Superior temporal gyrus (tissue), 1 donor: ENCODE results near the gene EDC3.
"Not testable (repeated sequence)": the region's sequence is repeated elsewhere in the genome, so short reads cannot be mapped to it uniquely, and the experiment has no call there.

ENCODE experiments used
- DNase-seq: peaks from one replicate; pipeline ENCODE4 v3.0.0-alpha.2; 2016; ENCODE audit errors: extremely low spot score

The EDC3 gene

DNA sequence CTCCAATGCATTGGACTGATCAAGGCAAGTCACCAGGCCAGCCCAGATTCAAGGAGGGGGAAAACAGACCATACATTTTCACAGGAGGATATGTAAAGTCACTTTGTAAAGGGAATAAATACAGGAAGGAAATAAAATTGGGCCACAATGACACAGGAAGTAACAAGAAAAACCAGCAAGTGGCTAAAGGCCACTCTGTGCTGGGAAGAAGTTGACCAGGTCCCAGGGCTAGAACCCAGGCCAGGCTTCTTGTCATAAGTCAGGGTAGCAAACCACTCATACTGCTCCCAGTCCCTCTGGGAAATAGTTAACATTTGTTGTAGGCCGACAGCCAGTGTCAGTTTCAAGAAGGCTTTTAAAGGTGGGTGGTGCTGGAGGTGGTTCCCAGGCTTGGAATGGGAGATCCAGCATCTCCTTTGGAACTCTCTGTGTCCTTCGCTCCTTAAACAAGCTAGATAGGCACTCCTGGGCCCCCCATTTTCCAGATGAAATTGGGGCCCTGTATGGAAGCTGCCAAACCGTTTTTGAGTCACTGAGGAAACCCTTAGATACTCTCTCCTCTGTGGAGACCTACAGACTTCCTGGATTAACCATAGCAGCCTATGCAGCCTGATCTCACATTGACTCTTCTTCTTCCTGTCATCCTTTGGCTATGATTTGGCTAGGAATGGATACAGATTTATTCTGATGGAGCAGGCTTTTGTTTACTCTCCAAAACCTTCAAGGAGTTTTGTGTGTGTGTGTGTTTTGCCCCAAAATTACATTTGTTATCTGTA lies 14.7 kb upstream of the EDC3 start:
- DNase-seq, result no peak

DNA sequence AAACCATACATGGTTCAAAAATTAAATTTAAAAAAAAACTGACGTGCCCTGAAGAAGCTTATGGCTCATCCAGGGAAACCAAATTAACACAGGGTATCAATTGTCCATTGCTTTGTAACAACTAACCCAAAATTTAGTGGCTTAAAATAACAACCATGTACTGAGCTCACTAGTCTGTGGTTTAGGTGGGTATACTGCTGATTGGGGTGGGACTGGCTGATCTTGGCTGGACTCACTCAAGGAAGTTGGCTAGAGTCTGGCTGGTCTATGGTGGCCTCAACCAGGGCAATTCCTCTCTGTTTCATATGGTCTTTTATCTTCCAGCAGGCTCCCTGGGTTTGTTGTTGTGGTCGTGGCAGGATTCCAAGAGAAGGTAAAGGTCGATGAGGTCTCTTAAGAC lies 14.1 kb upstream of the EDC3 start:
- DNase-seq, result no peak

DNA sequence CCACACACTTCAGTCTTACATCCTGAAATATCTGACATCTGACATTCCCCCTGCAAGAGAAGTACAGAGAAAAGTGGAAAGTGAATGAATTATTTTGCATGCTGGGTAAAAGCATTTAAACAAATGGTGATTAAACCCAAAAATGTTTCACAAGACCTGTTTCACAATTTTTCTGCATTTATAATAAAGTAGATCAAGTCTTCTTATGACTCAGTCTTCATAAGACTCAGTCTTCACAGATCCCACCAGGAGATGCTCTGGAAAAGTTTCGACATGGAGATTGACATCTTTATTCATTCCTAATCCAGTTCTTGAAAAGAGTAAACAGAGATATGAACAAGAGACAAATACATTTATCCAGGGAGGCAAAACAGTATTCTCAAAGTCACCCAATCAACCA lies 13.2 kb upstream of the EDC3 start:
- no peak for DNase-seq

DNA sequence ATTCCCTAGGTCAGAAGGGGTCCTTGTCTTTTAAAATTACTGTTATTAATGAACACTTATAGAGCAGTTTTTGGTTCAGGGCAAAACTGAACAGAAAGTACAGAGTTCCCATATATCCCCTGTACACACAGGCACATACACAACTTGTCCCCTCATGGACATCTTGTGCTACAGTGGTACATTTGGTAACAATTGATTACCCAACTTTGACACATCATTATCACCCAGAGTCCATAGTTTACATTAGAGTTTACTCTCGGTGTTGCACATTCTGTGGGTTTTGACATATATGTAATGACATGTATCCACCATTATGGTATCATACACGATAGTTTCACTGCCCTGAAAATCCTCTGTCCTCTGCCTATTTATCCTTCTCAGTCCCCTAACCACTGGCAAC lies 984 bp upstream of the EDC3 start:
- no peak for DNase-seq

DNA sequence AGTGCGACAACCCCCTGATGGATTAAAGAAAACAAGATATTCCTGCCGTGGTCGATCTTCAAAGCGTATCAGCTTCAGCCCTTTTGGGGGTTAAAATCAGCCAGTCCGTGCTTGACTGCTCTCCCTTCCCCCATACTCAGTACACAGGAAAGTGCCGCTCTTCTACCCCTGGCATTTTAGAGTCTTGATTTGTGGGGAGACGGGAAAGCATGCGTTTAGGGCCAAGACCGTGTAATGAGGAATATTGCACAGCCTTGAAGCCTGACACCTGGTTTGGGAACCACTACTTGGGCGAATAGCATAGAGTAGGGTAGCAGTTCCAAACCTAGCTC lies 540 bp upstream of the EDC3 start:
- DNase-seq, result no peak

DNA sequence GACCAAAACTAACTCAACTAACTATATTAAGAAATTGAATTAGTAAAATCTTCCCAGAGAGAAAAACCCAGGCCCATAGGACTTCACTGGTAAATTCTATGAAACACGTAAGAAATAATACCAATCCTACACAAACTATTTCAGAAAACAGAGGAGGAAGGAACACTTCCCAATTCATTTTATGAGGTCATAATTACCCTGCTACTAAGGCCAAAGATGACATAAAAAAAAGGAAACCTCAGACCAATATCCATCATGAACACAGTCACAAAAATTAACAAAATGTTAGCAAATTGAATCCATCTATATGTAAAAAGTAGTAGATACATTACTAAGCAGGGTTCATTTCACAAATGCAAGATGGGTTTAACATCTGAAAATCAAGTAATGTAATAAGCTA lies 3.5 kb downstream of the EDC3 start:
- no peak for DNase-seq

DNA sequence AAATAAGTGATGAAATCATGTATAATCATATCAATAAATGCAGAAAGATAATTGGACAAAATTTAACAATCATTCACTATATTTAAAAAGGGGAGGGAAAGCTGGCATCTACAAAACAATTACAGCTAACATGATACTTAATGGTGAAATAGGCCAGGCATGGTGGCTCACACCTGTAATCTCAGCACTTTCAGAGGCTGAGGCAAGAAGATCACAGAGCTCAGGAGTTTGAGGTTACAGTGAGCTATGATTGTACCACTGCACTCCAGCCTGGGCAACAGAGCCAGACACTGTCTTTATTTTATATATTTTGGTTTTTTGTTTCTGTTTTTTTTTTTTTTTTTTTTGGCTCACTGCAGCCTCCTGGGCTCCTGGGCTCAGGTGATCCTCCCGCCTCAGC lies 12.1 kb downstream of the EDC3 start:
- DNase-seq, result no peak

DNA sequence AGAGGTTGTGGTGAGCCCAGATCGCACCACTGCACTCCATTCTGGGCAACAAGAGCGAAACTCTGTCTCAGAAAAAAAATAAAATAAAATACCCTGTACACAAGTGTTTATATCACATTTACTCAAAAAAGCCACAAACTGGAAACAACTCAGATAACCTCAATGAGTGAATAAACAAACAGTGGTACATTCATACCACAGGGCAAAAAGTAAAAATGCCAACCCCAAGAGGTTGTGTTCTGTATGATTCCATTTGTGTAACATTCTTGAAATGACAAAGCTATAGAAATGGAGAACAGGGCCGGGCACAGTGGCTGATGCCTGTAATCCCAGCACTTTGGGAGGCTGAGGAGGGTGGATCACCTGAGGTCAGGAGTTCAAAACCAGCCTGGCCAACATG lies 12.9 kb downstream of the EDC3 start:
- DNase-seq, result no peak

DNA sequence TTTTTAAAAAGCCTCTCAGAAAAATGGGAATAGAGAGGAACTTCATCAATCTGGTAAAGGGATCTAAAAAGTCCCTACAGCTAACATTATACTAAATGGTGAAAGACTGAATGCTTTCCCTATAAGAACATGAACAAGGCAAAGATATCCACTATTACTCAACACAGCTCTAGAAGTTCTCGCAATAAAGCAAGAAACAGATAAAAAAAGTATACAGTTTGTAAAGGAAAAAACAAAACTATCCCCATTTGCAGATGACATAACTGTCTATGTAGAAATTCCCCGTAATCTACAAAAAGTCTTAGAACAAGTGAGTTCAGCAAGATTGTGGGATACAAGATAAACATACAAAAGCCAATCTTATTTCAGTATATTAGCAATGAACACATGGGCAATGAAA lies 15.4 kb downstream of the EDC3 start:
- DNase-seq, result no peak

DNA sequence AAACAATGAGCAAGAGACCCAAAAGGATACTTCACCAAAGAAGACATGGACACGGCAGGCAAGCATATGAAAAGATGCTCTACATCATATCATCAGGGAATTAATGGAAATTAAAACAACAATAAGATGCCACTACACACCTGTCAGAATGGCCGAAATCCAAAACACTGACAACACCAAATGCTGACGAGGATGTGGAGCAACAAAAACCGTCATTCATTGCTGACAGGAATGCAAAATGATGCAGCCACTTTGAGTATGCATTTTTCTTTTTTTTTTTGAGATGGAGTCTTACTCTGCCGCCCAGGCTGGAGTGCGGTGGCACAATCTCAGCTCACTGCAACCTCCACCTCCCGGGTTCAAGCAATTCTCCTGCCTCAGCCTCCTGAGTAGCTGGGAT lies 19.0 kb downstream of the EDC3 start:
- DNase-seq, result no peak

DNA sequence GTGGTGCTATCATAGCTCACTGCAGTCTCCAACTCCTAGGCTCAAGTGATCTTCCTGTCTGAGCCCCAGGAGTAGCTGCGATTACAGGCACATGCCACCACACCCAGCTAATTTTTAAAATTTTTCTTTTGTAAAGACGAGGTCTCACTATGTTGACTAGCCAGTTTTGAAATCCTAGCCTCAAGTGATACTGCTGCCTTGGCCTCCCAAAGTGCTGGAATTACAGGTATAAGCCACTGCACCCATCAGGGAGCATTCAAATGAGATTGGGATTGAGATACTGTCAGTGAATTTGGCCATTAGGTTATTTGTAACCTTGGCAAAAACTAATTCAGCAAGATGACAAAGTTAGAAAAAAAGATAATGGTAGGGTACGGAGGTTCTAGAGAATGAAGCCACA lies 21.7 kb downstream of the EDC3 start:
- DNase-seq, result no peak

DNA sequence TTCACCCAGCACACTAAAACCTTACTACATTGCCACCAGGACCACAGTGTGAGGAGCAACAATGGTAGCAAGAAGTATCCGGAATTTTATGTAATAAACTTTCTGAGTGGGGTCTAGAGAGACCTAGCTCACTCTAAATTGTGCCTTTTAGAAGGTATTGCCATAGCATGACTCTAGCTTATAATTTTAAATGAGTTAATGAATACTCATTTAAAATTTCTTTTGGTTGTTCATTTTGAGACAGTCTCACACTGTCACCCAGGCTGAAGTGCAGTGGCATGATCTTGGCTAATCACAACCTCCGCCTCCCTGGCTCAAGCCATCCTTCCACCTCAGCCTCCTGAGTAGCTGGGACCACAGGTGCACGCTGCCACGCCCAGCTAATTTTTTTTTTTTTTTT lies 26.2 kb downstream of the EDC3 start:
- DNase-seq, result no peak

DNA sequence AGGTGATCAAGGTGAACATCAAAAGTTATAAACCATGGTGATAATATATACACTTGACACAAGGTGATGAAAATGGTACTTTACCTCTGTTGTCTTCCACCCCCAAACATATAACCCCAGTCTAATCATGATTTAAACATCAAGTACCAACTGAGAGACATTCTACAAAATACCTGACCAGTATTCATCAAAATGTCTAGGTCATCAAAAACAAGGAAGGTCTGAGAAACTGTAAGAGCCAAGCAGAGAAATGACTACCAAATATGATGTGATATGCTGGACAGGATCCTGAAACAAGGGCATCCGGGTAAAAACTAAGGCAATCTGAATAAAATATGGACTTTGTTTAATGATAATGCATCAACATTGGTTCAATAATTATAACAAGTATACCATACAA lies 27.8 kb downstream of the EDC3 start:
- no peak for DNase-seq

DNA sequence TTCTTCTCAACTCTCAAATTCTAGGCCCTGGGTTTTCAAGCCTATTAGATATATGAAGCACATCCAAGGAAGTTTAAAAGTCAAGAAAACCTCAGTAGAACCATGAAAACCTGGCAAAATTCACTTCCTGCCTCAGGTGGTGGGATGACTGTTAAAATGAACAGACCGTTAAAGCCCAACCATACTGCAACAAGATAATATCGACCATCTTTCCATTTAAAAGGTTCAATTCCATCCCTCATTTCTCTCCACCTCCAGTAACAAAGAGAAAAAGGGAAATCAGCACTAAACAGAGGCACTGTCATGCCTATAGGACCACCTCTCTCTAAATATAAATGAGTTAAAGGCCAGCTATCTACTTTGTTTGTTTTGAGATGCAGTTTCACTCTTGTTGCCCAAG lies 31.2 kb downstream of the EDC3 start:
- no peak for DNase-seq

DNA sequence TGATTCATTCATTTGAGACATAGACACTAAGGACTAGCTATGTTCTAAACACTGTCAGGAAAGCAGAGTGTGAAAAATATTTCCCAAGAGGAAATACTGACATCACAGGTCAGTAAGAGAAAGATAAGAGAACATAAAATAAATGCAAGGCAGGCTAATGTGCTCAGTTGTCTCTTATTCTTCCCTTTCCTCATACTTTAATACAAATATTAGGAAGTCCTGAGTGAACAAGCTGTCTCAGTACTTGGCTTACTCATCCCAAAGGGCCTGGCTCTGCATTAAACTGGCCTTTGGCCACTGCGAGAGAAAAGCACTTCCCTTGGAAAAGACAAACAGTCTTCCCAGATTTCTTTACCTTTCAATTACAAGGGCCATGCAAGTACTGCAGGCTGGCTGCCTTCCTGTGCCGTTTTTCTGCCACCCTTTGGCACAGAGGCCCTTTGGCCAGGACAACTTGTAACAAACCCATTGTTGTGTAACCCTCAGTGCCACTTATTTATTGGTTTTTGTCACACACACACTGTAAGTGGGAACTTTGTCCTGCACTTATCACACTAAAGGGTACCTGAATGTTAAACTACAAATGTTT lies 31.7 kb downstream of the EDC3 start:
- DNase-seq, result no peak

DNA sequence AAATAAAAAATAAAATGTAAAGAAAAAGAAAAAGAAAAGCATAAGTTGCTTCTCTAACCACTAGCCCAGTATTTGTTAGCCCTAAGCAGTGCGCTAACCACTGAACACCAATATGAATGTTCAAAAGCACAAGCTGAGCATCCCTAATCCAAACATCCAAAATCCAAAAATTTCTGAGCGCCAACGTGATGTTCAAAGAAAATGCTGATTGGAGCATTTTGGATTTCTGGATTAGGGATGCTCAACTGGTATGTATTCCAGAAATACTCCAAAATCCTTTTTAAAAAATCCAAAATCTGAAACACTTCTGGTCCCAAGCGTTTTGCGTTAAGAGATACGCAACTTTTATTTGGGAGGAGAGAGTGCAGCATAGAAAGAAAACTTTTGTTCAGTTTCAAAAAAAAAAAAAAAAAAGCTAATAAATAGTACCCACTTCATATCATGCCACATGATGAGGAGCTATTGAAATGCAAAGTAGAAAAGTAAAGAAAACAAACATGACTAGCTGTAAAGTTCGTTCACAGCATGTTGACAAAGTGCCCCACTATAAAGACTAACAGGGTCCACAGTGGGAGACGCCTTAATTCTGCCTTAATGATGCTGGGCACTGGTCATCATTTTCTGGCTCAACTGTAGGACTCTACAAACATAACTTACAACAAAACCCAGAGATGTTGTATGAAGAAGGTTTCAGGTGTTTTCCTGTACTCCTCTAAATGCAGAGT lies 32.4 kb downstream of the EDC3 start:
- DNase-seq, result no peak

DNA sequence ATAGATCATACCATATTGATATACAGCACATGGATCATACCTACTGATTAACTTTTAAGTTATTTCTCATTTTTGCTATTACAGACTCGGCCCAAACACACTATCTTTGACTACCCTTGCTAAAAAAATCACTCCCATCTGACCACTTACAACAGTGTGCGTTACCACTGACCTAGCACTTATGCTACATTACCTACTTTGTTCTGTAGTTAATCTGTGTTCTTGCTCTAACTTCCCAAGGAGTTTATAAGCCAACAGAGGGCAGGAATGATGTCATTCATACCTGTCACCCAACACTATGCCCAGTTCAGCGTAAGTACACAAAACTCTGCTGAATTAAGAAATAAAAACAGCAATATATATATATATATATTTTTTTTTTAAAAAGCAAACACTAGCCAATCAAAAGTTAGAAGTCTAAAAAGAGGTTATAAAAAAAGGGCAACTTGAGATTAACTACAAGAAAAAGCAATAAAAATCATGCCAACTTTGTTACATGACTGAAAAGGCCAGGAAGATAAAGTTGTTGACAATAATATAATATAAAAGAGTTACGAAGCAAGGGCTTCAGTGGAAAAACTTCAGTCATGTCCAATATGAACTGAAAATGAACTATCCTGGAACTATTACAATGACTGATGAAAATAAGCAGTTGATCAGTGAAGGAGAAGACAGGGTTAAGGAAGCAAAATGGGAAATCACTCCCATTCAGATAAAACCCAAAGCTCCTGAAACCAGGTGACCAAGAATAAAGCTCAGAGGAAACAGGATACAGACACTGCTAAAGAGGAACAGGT lies 33.6 kb downstream of the EDC3 start:
- no peak for DNase-seq

DNA sequence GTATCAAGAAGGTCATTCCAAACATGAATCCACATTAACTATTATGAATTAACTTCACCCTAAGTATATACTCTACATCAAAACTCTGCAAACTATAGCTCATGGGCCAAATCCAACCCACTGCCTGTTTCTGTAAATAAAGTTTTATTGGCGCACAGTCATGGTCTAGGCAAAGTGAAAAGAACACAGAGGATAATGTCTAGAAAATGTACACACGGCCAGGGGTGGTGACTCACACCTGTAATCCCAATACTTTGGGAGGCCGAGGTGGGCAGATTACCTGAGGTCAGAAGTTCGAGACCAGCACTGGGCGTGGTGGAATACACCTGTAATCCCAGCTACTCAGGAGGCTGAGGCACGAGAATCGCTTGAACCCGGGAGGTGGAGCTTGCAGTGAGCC lies 34.5 kb downstream of the EDC3 start:
- DNase-seq, result not testable (repeated sequence)

DNA sequence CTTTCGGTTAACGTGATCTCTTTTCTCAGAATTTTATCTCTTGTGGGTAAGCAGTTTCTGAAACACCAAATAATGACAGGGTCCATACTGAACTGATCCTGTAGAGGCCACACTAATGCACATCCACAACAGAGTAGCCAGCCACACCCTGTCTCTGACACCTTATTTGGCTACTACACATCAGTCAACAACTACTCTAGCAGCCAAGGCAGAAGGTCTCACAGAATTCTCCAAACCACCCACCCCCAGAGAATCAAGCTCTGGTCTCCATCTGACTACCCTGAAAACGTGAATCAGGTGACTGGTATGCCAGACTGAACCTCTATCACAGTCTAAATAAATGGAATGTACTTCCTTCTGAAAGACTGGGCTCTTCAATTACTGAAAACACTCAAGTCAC lies 38.0 kb downstream of the EDC3 start:
- DNase-seq, result no peak

DNA sequence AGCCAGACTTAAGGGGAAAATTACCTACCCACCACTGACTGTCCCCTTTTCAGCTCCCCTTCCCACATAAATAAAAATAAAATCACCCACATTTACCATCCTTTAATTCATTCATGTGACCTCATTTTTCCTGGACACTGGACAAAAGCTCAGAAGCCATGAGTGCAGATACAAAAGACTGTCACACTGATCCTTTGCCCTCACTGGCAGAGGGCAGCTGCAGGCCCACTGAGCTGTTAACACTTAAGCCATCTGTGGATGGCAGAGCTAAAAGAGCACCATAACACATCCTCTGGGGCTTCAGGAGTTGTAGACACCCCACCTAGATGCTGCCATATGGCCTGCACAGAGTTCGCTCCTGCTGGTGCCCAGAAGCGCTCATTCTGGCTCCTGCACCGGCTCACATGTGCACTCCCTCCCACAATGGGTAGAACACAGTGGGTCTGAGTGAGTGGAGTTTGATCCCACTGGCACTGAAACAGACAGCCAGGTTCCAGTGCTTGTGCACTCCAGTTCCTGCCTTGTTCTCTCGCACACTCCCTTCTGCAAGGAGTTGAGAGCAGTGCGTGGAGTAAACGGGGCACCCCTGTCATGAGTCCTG lies 38.8 kb downstream of the EDC3 start:
- DNase-seq, result peak; percentile 55

DNA sequence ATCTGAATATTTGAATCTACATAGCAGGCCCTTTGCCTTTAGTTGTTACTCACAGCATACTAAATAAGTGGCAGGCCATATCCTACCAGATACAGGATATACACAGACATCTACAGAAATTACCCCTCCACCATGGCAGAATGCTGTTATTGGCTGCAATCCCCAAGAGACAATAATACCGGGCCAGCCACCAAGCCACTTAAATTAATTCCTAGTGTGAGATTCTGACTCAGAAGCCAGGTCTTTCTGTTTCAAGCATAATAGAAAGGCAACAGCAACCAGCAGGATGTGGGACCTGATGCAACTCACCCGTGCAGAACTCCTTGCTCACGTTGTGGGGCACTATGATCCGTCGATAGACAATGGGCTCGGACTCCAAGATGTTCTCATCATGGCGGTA lies 40.4 kb downstream of the EDC3 start:
- DNase-seq, result no peak

DNA sequence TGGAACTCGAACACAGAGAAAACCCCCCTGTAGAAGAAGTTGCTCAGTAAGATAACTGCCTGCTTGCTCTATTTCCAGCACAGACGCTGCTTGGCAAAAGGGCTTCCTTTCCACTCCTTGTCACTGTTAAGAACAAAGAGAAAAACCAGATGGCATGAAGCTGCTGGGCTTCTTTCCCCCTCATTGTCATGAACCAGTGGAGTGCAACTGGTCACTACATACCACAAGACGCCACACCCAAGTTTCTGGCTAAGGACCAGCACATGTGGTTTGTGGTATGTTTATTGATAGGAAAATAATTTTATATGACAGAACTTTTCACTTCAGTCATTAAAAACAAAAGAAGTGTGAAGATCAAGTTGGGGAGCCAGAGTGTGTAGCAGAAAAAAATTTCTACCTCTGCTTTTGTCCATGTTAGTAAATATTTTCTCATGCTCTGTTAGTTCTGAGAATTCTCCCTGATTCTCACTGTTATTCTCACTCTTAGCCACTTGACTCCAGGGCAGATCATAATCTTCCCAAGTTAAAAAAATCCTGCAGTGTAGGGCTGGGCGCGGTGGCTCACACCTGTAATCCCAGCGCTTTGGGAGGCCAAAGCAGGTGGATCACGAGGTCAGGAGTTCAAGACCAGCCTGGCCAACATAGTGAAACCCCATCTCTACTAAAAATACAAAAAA lies 42.3 kb downstream of the EDC3 start:
- no peak for DNase-seq
